T-helper 22 cell (primary cell): ENCODE measurements around the gene BID.

ENCODE experiments used
- DNase-seq: peaks from one replicate; pipeline ENCODE4 v3.0.0-alpha.2; 2020; ENCODE audit warnings: low read depth

The BID gene

DNA sequence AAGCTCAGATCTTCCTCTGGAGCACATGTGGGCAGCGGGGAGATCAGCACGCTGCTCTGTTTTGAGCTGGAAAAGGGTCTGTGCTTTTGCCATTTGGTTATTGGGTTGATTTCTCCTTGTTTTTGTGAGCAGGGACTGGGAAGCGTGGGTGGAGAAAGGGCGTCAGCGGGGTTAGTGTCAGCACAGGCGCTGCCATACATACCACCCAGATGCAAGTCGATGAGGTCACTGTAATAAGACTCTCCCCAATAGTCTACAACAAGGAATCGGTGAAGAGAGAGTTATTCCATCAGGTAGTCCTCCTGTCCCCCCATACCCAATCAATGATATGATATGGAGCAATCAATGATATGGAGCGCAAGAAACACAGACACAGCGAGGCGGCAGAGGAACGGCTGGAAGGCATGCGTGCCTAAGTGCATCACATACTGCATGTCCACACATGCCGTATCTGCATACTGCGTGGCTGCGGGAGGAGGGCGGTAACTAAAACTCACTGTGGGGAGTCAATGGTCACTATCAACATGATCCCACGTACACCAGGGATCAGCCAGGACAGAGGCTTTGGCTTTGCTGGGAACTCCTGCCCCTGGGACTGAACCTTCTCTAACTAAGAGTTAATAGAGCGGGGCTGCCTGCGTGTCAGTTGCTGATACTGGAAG lies 29.5 kb upstream of the BID start:
- no peak for DNase-seq

DNA sequence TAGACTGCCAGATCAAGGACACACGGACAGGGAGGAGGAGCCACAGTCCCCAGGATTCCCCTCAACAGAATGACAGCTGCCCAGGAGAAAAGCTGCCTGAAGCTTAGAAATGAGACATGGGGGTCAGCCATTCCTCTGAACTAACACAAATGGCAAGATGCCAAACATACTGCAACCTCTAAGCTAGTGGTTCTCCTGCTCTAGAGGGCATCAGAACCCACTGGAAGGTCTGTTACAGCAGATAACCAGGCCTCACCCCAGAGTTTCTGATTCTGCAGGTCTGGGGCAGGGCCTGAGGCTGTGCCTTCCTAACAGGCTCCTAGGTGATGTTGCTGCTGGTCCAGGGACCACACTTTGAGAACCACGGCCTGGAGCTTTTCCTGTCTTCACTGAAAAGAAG lies 28.6 kb upstream of the BID start:
- DNase-seq, result no peak

DNA sequence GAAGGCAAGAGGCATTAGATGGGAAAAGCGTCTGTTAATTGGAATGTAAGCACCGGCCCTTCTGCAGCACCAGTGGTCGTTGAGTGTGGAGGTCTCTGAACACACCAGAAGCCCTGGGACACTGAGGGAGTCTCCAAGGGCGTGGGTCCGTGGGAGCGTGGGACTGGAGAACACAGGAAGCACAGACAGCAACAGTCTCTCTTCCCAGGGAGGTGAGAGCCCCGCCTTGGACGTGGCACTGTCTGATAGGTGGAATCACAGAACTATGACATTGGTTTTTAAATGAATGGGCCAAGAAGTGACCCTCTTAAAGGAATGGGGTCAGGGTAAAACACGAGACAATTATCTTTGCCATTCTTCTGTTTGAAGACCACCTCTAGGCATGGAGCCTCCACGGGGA lies 28.1 kb upstream of the BID start:
- no peak for DNase-seq

DNA sequence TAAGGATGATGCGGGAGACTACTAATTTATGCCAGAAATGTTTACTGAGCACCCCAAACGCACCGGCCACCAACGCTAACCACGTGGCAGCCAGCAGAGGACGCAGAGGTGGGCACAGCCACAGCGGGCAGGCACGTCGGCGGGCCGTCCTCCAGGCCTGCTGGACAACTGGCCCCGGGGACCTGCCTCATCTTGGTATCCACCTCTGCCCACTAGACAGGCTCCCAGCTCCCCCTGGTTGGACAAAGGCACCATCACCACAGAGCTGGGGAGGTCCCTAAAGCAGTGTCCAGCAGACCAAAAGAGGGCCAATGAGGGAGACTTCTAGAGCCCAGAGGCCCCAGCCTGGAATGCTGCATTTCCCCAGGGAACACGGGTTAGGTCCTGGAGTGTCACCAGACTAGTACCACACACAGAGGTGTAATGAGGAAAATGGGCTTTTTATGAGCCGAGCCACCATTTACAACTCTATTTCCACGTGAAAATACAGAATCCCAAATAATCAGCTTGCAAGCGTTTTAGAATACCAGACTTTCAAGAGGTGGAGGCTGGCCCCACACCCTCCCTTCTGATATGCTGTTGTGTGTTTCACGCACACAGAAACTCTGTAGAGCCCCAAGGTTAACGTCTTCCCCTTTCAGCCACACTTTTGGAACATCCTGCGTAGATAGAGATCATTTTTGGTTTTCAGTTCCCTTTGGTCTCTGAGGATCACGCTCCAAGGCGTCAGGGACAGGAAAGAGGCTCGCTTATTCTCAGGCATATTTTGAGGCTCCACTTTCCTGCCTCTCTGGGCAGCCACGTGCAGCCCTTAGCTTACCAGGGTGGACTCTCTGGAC lies 23.7 kb upstream of the BID start:
- DNase-seq, result no peak

DNA sequence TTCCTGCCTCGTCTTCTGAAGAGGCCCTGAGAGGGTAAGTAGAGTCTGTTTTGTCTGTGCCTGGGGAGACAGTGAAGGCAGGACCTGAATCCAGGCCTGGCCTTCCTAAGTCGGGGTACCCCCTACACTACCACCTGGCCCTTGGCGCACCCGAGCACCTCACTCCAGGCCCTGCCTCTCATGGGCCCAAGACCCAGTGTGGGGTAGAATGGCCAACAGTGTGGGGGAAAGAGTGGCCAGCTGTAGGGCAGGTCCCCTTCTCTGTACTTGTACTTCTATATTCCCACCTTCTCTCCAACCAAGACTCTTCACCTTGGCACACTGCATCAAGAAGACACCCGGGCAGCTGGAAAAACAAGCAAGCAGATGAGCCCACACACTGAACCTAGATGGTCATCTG lies 22.4 kb upstream of the BID start:
- no peak for DNase-seq

DNA sequence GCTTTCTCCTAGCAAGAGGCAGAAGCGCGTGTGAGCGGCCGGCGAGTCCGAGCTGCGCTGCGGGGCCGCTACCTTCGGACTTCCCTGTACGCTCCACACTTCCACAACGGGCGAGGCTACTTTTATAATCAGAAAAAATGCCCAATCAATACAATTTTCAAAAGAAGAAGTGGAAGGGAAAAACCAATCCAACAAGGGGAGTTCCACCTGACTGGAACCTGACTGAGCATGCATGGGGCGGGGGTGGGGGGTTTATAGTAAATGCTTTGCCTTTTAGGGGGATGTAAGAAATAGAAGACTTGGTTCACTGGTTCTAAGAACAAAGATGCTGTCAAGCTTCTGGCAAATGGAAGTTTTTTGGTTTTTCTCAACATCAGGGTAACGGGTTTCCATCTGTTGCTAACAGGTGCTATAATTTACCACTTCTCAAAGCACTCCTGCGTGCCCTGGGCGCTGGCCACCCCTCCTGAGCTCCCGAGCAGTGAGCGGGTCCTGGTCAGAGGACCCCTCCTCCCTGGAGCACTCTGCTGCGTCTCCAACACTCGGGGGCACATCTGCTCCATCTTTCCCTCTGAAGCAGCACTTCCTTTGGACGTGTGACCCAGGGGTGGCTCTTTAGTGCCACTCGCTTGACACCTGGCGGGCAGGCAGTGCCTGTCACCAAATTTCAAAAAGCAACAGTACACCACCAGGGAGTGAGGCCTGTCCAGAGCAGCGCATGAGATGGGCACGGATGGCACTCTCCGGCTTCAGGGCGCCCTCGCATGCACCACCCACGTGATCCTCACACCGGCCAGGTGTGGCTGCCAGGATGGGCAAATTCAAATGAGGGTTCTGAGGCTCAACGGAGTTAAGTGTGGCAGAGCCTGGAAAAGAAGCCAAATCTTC lies 21.6 kb upstream of the BID start:
- no peak for DNase-seq

DNA sequence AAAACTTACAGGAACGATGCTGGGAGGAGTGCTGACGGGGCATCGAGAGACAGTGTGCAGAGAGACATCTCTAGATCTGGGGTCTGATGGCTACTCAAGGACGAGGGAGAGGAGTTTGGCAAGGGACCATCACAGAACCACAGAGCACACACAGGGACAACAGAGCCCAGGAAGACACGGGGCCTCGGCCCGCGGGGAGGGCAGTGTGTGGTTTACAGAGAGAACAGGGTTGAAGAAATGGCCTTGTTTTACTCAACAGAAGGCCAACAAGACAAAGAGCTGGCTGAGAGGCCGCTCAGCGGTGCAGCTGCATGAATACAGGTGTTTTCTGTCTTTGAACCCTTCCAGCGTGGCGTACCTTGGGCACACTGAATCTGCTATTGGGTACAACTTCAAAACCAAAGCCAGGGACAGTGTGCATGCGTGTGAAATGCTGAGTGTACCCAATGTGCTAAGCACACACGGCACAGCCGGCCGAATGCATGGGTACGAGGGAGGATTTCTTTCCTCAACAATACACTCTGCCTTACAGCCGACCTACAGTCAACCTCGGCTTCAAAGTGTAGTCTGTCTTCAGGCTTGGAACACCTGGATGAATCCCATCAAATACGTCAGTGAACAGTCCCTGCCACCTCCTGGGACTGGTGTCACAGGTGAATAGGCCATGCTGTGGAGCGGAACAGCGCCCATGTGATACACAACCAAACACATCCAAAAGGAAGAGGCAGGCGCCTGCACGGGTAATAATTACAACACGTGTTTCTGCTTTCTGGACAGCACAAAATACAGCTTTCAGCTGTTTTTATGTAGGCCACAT lies 20.7 kb upstream of the BID start:
- no peak for DNase-seq

DNA sequence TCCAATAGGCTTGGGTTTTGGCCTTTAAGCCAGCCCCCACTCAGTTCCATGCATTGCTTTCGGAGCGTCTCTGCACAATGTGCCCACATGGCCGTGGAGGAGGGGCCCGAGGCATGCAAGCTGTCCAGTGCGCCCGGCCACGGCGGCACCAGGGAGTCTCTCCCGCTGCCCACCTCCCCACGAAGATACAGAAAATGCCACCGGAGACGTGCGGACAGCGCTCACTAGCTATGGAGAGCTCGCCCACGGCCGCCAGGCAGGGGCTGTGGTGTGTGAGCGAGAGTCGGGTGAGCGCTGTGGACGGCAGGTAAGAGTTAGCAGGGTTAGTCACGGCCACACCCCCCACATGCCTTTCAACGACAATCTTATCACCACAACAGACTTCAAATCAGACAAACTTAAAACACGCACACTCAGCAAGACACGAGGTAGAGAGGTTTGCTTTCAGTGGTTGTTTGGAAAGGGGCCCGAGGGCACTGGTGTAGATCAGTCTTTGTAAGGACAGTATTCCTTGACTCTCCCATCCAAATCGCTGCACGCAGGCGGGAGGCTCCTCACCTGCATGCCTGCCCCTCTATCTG lies 18.7 kb upstream of the BID start:
- no peak for DNase-seq

DNA sequence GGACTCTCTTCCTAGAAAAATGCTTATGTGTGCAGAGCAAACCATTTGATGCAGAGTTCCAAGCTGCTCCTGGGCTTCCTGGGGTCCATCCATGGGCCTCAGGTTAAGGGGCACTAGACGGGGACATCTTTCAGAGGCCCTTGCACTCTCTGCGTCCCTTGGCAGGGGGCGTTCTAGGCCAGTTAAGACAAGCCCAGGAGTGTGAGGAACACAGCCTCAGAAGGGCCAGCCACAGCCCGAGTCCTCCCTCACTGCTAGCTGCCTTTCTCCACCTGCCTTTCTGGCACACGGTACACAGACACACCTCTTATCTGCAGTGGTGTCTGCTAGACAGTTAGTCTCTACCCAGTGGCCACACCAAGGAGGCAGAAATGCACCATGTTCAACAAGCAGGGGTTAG lies 18.0 kb upstream of the BID start:
- DNase-seq, result no peak

DNA sequence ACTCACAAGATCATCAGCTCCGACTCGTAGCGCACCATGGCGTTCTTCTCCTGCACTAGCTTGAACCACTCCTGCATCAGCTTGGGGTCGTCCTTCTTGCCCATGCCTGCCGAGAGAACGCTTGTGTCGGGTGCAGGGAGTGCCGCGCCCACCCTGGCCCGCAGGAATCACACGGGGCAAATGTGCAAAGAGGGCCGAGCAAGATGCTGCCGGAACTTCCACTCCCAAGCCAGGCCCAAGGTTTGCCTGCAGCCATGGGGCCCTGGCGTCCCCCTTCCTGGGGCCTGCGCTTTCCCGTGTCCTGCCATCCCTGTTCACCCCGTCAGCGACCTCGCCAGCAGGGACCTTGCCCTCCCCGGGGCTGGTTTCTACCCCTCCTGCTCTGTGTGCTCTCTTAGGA lies 16.9 kb upstream of the BID start:
- DNase-seq, result no peak

DNA sequence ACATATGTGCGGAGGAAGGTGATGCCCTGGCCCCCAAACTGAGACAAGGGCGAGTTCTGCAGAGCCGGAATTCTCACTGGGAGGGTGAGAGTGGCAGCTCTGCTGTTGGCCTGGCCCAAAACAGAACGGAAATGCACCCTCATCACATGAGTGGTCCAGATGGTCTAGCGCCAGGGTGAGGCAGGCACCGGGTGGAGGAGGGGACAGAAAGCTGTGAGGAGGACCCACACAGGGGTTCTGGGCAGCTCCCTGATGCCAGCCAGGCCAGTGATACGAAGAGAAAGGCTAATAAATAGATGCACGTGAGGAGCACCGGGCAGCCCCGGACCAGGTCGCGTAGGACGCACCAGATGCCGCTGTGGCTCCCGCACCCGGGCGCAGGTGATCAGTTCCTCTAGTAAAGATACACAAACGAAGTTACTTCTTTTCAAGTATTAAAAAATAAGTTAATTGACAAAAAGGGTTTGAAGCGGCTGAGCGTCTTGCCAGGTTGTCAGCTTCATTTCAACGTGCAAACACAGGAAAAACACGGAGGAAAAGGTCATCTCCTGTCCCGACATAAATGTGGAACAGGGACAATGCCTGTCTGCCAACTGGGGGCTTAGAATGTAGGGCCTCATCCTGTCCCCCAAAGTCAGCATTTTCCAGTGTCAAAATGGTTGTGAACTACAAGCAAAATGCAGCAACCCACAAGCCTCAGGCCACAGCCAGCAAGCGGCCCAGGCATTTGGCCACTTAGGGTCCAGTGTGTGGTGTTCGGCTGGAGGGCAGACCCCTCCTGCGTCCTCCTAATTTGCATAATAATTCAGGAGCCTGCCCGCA lies 15.3 kb upstream of the BID start:
- no peak for DNase-seq

DNA sequence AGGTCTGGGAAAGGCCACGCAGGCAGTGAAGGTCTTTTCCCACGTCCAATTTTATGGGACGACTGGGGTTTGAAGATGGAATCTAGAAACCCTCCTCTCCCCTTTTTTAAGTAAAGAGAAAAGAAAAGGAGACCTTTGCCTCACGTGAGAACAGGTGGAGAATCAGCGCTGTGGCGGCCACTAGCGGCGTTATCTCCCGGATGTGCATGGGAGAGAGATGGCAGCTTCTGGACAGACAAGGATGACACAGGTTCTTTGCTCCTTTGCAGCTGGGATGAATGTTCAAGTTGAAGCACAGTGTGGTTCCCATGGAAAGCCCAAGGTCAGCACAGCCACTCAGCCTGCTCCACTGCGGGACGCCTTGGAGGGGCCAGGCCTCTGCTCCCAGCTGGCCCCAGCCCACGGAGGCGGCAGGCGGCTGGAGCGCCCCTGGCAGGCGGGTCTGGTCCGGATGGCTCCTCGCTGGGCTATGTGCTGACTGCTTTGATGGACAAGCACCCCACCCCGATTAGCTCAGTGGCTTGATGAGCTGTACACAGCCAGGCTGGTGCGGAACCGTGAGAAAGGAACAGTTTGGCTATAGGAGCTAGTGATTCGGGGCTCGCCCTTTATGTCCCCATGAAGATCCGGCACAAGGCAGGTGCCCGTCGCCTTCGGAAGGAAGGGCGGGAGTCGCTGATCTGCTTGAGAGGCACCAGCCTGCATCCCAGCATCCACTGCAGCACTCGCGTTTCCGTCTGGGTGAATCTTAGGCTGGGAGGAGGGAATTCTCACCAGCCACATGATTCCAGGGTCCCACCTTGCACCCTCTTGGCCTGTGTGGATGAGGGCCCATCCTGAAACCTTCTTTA lies 14.5 kb upstream of the BID start:
- DNase-seq, result no peak

DNA sequence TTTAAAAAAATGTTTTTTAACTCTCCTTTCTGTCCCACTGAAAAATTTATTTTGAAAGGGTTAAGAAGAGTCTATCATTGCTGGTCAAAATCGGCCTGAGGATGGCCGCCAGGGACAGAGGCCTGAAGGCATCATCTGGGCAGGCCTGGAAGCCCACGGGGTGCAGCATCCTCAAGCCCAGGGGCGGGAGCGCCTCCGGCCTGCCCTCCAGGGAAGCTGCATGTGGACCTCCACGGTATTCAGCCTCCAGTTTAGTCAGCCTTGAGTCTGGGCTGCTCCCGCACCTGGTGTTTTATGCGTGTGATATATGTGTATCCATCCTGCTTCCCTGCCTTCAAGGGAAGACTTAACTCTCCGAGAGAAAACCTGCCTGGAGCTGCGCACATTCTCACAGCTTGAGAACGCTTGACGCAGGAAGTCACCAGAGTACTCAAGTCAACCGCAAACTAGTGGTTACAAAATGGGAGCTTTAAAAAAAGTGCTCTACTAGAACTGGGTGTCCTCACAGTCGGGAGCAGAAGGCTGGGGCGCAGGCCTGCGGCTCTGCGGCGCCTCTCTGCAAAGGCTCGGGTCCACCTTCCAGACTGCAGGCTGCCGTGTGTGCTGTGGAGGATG lies 13.6 kb upstream of the BID start:
- DNase-seq, result no peak

DNA sequence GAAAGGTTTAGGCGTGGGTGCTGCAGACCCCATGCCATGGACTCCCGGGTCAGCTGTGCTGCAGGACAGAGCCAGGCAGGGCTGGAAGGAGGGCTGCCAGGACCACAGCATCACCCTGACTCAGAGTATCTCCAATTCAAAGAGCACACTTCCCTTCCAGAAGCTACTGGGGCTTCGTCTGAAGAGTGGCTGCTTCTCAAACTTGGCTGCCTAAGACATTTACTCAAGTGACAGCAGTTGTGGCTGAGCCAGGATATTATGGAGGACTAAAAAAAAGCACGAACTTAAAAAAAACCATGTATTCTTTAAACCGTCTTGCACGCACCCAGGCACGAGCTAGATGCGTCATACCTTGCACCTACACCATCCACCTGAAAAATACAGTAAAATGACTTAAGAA lies 13.0 kb upstream of the BID start:
- DNase-seq, result no peak

DNA sequence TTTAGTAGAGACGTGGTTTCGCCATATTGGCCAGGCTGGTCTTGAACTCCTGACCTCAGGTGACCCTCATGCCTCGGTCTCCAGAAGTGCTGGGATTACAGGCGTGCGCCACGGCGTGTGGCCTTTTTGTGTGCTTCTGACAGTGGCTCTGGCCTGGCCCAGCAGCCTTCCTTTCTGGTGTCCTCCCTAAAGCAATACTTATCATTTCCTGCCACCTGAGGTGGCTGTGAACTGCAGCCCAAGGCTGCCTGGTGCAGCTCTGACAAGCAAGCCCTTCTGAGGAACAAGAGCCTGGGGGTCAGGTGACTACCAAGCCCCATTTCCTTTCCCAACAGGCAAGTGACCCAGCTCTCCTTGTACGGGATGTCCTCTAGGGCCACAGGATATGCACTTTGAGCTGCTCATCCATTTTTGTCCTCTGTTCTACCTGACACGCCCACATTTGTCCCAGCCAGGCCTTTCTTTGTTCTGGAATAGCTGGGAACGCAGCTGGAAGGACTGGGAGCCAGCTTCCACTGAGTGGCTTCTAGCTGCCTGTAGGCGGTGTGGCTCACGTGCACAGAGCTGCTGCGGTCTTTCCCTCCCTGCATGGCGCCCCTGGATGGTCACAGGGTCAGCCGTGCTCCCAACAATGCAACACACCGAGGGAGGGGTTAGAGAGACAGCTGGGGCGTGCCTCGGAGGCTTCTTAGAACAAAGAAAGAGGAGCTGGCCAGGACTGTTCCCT lies 12.3 kb upstream of the BID start:
- DNase-seq, result no peak

DNA sequence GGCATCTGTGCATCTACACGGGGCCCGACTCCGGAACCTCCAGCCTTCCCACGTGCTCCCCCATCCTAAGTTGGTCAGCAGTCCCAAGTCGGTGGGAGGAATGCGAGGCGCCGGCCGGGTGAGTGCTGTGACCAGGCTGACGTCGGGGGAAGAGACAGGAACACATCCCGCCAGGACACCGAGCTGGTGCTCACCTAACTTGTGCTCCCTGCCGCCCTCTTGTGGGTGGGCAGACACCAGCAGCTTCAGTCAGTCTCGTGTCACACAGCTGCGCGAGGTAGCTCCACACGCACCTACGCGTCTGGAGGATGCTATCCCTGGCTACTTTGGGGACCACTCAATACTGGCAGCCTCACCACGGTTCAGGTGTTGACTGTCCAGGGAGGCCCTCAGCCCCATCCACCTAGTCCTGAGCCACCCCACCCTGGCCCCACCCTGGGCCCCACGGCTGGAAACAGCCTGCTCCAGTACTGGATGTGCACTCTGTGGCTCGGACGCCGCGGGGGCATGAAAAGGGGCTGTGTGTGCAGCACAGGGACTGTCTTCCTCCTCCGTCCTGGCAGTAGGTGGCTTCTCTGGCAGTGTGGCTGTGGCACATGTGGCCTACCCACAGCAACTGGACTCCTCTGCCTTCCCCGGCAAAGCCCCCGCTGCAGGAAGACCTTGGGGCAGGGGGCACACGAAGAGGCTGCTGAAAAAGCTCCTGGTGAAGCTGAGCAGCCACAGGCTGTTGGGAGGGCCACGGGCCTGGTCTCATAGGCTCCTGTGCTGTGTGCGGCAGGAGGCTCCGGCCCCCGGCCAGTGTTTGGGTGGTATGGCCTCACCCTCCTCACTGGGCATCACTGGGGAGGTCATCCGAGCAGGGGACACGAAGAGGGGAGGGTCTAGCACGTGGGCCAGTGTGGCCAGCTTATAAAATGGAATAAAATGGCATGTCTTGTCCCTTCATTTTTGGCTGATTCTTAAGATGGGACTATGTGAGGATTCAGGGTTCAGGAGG lies 11.2 kb upstream of the BID start:
- DNase-seq, result peak; percentile 36

DNA sequence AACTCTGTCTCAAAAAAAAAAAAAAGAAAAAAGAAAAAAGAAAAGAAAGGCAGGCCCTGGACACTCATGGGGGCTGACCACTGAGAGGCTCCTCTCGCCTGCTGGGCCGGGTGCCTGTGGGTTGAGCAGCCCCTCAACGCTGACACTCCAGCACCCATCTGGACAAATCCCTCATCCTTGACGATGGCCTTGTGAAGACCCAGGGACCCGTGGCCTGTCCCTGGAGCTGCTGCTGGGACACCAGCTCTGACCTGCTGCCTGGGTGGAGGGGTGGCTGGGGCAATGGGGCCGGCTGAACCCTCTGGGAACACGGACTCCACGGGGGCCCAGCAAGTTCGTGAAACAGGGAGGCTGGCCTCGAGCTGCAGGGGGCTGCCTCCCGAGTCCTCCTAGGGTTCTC lies 10.5 kb upstream of the BID start:
- no peak for DNase-seq
